Mammary epithelial cell (primary cell): ENCODE results near the gene PHOSPHO1.

Experiments
- CTCF ChIP-seq, 2 donors: IDR thresholded peaks in 1 of 2; conservative IDR thresholded peaks in 1 of 2; 2 replicates each; pipeline ENCODE4 v1.5.1; 2011 to 2012; ENCODE audit warnings: inconsistent platforms in 2 of 2, low read length in 2 of 2, mild to moderate bottlenecking in 2 of 2, control low read depth in 1 of 2, low read depth in 1 of 2; ENCODE audit not compliant: insufficient read depth in 1 of 2; ENCODE audit errors: extremely low read depth in 1 of 2
- EZH2 ChIP-seq: IDR thresholded peaks from 2 replicates; pipeline ENCODE4 v1.6.1; 2012; ENCODE audit warnings: low read length, inconsistent platforms, borderline replicate concordance

- no peak for TF ChIP-seq CTCF (conservative IDR thresholded peaks at IDR 0.05 in 1 of 2, IDR thresholded peaks at IDR 0.05 in 1 of 2; ENCODE audit: extremely low read depth in 1 of 2, insufficient read depth in 1 of 2, low read depth in 1 of 2, low read length in 2 of 2)
- TF ChIP-seq EZH2: no peak
These were observed 17.4 kb upstream of the PHOSPHO1 start for GRCh38 chr17:49247944-49248343.
